GM19025 (cell line): ENCODE data around the gene AGBL2.
"Not testable (repeated sequence)": the region's sequence is repeated elsewhere in the genome, so short reads cannot be mapped to it uniquely, and the experiment has no call there.

ENCODE experiments used
- ATAC-seq: cut with Tn5 transposase; IDR thresholded peaks from one replicate; pipeline ENCODE4 v1.9.1; 2021; ENCODE audit warnings: mild to moderate bottlenecking, low read depth, moderate library complexity; ENCODE audit not compliant: unreplicated experiment

Gene AGBL2

DNA sequence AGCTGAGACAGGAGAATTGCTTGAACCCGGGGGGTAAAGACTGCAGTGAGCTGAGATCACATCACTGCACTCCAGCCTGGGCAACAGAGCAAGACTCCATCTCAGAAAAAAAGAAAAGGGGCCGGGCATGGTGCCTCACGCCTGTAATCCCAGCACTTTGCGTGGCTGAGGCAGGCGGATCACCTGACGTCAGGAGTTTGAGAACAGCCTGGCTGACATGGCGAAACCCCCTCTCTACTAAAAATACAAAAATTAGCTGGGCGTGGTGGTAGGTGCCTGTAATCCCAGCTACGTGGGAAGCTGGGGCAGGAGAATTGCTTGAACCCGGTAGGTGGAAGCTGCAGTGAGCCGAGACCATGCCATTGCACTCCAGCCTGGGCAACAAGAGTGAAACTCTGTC is 78.8 kb downstream of the AGBL2 start:
- not testable (repeated sequence) for ATAC-seq

- ATAC-seq = no peak
These were observed 83.7 kb downstream of the AGBL2 start for GRCh38 chr11:47631473-47631872.

DNA sequence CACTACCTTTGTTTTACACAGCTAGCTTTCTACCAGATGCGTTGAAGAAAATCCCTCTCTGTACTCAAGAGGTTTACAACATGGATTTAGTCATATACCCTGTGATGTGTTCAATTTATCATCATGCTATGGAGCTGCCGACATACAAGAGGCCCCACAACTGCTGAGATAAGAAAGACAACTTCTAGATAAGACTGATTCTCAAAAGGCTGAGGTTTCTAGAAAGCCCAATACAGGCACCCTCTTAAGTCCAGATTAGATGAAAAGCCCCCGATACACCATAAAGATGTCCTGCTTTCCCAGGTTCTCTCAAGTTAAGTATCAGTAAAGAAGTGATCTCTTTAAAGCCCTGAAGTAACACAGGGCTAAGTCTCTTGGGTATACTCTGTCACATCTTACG is 87.1 kb downstream of the AGBL2 start:
- no peak for ATAC-seq

DNA sequence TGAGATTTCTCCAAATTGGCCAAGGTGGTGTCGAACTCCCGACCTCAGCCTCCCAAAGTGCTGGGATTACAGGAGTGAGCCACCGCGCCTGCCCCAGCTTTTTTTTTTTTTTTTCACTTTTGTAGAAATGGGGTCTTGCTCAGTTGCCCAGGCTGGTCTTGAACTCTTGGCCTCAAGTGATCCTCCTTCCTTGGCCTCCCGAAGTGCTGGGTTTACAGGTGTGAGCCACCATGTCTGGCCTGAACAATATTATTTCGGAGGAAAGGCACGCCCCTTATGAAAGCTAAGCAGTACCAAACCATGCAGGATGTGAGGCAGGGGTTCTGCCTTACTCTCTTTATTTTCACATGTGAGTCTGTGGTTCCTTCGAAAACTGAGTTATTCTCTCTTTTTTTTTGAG is 88.9 kb downstream of the AGBL2 start:
- ATAC-seq = no peak

- no peak for ATAC-seq
These were observed 94.3 kb downstream of the AGBL2 start for GRCh38 chr11:47620836-47621378.

- no peak for ATAC-seq
These were observed 97.8 kb downstream of the AGBL2 start for GRCh38 chr11:47617417-47617809.

DNA sequence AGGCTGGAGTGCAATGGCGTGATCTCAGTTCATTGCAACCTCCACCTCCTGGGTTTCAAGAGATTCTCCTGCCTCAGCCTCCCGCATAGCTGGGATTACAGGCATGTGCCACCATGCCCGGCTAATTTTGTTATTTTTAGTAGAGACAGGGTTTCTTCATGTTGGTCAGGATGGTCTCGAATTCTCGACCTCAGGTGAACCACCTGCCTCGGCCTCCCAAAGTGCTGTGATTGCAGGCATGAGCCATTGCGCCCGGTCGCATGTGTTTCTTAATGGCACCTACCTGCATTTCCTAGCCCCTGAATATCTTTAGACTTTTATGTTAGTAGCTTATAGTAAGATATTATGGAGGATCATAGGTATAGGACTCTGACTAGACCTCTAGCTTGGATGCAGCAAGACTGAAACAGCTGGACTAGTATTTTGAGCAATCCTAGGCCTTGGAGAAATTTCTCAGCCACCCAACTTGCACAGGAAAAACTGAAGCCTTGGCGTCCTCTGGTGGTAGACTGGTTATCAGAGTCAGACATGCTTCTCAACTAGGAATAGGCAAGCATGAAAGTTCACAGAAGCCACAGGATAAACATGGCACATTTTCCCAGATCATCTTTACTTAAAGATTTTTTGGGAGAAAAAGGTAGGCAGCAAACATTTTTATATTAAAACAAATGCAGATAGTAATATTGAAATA is 98.3 kb downstream of the AGBL2 start:
- ATAC-seq = no peak

- no peak for ATAC-seq
These were observed 99.9 kb downstream of the AGBL2 start for GRCh38 chr11:47615249-47615648.

DNA sequence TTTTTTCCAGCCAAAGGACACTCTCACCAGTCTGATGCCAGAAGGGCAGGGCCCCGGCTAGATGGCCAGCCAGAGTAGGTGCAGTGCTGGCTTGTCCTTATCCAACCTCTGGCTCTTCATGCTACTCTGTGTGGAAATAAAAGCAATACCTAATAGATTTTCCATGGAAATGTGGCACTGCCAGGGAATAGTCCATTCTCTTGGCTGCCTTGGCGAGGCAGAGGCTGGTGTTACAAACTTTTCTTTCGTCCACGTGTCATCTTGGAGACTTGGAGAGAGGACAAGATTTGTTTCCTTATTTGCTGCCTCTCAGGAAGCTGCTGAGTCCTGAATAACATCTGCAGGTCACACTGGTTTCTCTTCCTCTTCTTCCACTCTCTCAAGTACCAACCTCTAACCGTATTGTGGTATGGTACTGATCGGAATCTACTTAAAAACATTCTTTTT is 103.8 kb downstream of the AGBL2 start:
- ATAC-seq = no peak

DNA sequence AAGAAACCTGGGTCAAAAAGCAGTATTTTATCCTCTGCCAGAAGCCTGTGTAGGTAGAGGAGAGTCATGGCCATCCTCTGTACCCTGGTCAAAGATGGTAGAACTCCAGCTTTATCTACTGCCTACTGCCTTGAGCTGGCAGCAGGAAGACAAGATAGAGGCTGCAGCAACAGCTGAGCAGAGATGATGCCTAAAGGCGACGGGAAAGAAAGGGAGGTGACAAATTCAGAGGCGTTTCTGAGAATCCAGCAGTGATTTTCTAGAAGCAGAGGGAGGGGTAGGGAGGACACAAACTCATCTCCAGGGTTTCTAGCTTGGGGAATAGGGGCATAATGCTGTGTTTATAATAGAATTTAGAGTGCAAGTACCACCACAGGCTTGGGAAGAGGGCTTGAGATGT is 105.5 kb downstream of the AGBL2 start:
- no peak for ATAC-seq
